Left ventricle myocardium inferior (tissue), 1 donor: ENCODE results near the gene MXD3. TPM values are rescaled to one million over a fixed set of nuclear protein-coding genes. Genes with fewer than 3 reads are reported as not detected.
A peak's percentile ranks its signal among the peaks of the same experiment; 100 is the strongest.

ENCODE experiments used
- DNase-seq: peaks from one replicate; pipeline ENCODE4 v3.0.0-alpha.2; 2020
- H3K27ac ChIP-seq: fragments of 200-600 bp; replicated peaks from 2 replicates; pipeline ENCODE4 v1.8.0; 2021
- H3K27me3 ChIP-seq: fragments of 200-600 bp; 2 replicates; pipeline ENCODE4 v1.8.0; 2021; ENCODE audit warnings: low read depth
- H3K36me3 ChIP-seq: fragments of 200-600 bp; 2 replicates; pipeline ENCODE4 v1.8.0; 2021
- H3K4me1 ChIP-seq: fragments of 200-600 bp; 2 replicates; pipeline ENCODE4 v1.8.0; 2021
- H3K4me3 ChIP-seq: fragments of 200-600 bp; 2 replicates; pipeline ENCODE4 v1.8.0; 2021; ENCODE audit warnings: mild to moderate bottlenecking, moderate library complexity
- H3K9me3 ChIP-seq: fragments of 200-600 bp; replicated peaks from 2 replicates; pipeline ENCODE4 v1.8.0; 2021
- intact Hi-C: fragments of 100-400 bp; cut with micrococcal nuclease; formaldehyde crosslinking; loops from one replicate; pipeline ENCODE4 v1.11.0; 2022
- total RNA-seq: library from RNA; stranded (reverse); fragmentation: NEBNext Ultra II Directional; extraction: Animal tissue kit (Norgen Biotek cat#: 25700); gene quantifications from one replicate; pipeline ENCODE4 v1.2.1, GENCODE V29; 2021
- TF ChIP-seq, protein P1 (sequence below): fragments of 200-600 bp; IDR thresholded peaks from 2 replicates; pipeline ENCODE4 v1.8.0; 2021; ENCODE audit warnings: antibody characterized with exemption, mild to moderate bottlenecking, borderline replicate concordance
- donor health status: DM: no; HTN: yes; CAD: no; lungs with severe emphysema.

The MXD3 gene
- total RNA-seq, 1 donor from 2014 or later: 2.3 TPM

DNA sequence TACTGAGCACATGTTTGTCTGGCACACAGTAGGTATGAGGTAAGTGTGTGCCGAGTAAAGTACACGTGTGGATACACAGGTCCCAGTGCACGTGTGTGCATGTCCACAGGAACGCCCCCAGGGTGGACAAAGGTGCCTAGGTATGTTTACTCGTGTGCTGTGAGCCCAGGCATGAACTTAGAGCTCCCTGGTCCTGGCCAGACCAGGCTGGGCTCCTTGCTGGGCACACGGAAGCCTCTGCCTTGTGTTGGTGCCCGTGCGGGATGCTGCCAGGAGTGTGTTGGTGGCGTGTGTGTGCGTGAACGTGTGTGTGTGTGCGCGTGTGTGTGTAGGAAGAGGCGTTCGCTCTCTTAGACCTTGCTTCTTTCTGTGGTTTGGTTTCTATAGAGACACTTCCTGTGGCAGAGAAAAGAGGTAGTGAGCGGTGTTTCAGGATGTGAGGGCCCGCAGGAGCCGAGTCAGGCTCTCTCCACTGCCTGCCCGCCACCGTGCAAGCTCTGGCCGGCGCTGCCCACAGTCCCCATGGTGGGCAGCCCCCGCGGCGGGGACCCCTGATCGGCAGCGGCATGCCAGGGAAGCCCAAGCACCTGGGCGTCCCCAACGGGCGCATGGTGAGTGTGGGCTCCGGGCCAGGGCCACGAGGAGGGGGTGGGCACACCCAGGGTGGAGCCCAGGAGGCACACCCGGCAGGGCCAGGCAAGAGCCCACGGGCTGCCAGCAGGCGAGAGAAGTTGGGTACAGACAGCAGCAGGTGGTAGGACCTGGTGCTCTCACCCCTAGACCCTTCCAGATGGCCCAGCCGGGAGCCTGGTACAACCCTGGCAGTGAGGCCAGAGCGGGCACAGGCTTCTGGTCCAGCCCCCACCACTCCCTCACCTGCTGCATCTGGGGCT is 46.0 kb upstream of the MXD3 start, which contains the start of gene RGS14:
Gene RGS14 (plus strand): TSS at position 466 of the 893 bp plus-strand sequence. CDS start 101 bp downstream, at position 567.
- intact Hi-C loops: no loop called here
- no peaks in the 10 kb centered on the region for H3K36me3 ChIP-seq
- no peaks in the 10 kb centered on the region for H3K9me3 ChIP-seq
- H3K4me1 ChIP-seq: peaks cover 27% of the 10 kb centered on the region
- peak; percentile 29 for DNase-seq
- peaks cover 11% of the 10 kb centered on the region for H3K27me3 ChIP-seq
- no peak within 1 kb of the TSS for H3K27ac ChIP-seq
- H3K4me3 ChIP-seq: peak within 1 kb of the TSS; percentile 45
- TF ChIP-seq, protein P1, sequence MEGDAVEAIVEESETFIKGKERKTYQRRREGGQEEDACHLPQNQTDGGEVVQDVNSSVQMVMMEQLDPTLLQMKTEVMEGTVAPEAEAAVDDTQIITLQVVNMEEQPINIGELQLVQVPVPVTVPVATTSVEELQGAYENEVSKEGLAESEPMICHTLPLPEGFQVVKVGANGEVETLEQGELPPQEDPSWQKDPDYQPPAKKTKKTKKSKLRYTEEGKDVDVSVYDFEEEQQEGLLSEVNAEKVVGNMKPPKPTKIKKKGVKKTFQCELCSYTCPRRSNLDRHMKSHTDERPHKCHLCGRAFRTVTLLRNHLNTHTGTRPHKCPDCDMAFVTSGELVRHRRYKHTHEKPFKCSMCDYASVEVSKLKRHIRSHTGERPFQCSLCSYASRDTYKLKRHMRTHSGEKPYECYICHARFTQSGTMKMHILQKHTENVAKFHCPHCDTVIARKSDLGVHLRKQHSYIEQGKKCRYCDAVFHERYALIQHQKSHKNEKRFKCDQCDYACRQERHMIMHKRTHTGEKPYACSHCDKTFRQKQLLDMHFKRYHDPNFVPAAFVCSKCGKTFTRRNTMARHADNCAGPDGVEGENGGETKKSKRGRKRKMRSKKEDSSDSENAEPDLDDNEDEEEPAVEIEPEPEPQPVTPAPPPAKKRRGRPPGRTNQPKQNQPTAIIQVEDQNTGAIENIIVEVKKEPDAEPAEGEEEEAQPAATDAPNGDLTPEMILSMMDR: no peak

DNA sequence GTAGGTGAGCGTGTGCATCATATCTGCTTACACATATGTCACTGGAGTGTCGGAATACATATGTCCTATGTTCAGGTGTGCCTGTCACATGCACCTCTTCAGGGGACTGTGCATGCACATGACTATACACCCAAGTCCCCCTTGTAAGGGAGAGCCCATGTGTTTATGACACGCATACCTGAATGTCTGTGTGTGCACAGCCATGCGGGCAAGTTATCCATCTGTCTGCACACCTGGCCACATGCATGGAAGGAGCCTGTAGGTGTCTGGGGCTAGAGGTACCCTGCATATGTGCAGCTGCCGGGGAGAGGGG is 45.4 kb upstream of the MXD3 start:
- H3K4me3 ChIP-seq: no peak overlapping the region
- no peak for DNase-seq
- no peaks in the 10 kb centered on the region for H3K9me3 ChIP-seq
- H3K27ac ChIP-seq: no peak overlapping the region
- intact Hi-C loops: no loop called here
- H3K27me3 ChIP-seq: peaks cover 11% of the 10 kb centered on the region
- no peaks in the 10 kb centered on the region for H3K36me3 ChIP-seq
- H3K4me1 ChIP-seq: peaks cover 26% of the 10 kb centered on the region
- TF ChIP-seq, protein P1: no peak

DNA sequence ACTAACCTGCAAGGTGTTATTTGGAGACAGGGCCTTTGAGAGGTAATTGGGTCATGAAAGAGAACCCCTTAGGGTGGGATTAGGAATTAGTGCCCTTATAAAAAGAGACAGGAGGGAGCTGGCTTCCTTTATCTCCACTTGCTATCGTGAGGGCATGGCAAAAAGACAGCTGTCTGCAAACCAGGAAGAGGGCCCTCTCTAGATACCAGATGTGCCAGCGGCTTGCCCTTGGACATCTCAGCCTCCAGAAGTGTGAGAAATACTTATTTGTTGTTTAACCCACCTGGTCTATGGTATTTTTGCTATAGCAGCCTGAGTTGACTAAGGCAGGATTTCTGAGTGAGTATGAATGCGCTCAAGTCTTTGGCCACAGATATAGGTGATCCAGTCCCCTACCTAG is 45.0 kb upstream of the MXD3 start:
- DNase-seq: no peak
- H3K27ac ChIP-seq: no peak overlapping the region
- H3K4me3 ChIP-seq: no peak overlapping the region
- H3K9me3 ChIP-seq: no peaks in the 10 kb centered on the region
- no peaks in the 10 kb centered on the region for H3K36me3 ChIP-seq
- H3K4me1 ChIP-seq: peaks cover 26% of the 10 kb centered on the region
- intact Hi-C loops: no loop called here
- H3K27me3 ChIP-seq: peaks cover 11% of the 10 kb centered on the region
- TF ChIP-seq, protein P1: no peak

DNA sequence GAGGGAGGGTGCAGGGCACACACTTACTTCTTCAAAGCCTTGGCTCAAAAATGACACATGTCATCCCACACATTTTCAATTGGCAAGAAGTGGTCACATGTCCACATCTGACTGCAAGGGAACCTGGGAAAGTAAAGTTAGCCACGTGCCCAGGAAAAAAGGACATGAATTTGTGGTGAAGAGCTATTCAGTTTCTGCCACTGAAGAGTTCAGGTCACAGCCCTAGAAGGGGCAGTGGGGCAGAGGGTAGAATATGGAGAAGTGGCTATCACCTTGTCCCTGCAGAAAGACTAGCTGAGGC is 44.1 kb upstream of the MXD3 start:
- intact Hi-C loops: no loop called here
- Histone ChIP-seq H3K27ac (no peak overlapping the region), H3K9me3 (no peaks in the 10 kb centered on the region), H3K4me1 (peaks cover 35% of the 10 kb centered on the region), H3K27me3 (peaks cover 11% of the 10 kb centered on the region), H3K4me3 (no peak overlapping the region), H3K36me3 (no peaks in the 10 kb centered on the region)
- DNase-seq: no peak
- TF ChIP-seq, protein P1: no peak

DNA sequence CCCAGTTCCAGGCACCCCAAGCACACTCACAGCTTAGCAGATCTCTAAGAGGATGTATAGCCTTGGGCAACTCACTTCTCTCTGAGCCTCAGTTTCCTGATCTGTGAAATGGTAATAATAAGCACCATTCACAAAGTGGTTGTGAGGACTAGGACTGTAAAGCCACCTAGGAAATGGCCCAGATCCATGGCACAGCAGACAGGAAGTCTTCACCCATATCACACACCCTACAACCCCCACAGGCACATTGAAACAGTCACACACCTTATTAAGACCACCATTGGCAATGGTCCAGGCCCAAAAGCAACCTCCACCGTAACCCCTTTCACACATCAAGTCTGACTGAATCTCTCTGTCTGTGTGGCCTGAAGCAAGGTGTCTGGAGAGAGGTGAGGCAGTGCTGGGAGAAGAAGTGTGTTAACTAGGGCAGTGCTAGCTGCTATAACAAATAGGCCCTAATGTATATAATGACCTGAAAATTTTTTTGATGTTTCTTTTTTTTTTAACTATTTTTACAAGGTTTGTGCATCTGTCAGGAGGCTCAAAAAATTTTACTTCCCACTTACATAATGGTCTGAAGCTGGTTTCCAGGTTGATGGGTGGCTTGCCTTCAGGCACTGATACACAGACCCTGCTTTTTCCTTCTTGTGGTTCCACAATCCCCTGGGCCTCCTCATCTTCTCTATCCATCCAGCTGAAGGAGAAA is 43.6 kb upstream of the MXD3 start:
- Histone ChIP-seq H3K36me3 (no peaks in the 10 kb centered on the region), H3K27ac (no peak overlapping the region), H3K4me3 (no peak overlapping the region), H3K9me3 (no peaks in the 10 kb centered on the region), H3K4me1 (peaks cover 40% of the 10 kb centered on the region), H3K27me3 (peaks cover 11% of the 10 kb centered on the region)
- TF ChIP-seq, protein P1: no peak
- intact Hi-C loops: no loop called here
- no peak for DNase-seq
